ENCODE data around the gene NID1. TPM values are rescaled to one million over a fixed set of nuclear protein-coding genes. Genes with fewer than 3 reads are reported as not detected.

Gene NID1
- total and polyA plus RNA-seq, 2 donors (not counting 3 experiments of a cell fraction or from before 2014, with no cell fraction given), result 87.0 to 109 TPM

Small RNAs within 50 kb of the gene (small RNA-seq; reads per million reads assigned to genes)
- not detected for gene RF00019 (ENCODE audit: insufficient read depth, insufficient read length, low read depth, low replicate concordance)

Other genes starting within 250 kb of the NID1 start
- gene LYST, start 198.2 kb downstream of the NID1 start, total RNA-seq, result 8.9 and 9.6 TPM in 2 replicates
- 2.5 and 3.1 TPM in 2 replicates for gene LYST, start 198.2 kb downstream of the NID1 start, polyA plus RNA-seq
- gene GPR137B, start 77.4 kb upstream of the NID1 start, total RNA-seq, result 11.9 and 12.1 TPM in 2 replicates
- 7.8 and 9.0 TPM in 2 replicates for gene GPR137B, start 77.4 kb upstream of the NID1 start, polyA plus RNA-seq
- gene ERO1B, start 216.9 kb upstream of the NID1 start, total RNA-seq, result 3.6 and 5.1 TPM in 2 replicates
- 1.1 and 1.9 TPM in 2 replicates for gene ERO1B, start 216.9 kb upstream of the NID1 start, polyA plus RNA-seq

Data from endothelial cell of umbilical vein (primary cell).